HG02678 (cell line): ENCODE data around the gene INCA1.

Experiments
- ATAC-seq: cut with Tn5 transposase; IDR thresholded peaks from one replicate; pipeline ENCODE4 v1.9.1; 2021; ENCODE audit warnings: mild to moderate bottlenecking, moderate library complexity; ENCODE audit not compliant: unreplicated experiment

Gene INCA1

DNA sequence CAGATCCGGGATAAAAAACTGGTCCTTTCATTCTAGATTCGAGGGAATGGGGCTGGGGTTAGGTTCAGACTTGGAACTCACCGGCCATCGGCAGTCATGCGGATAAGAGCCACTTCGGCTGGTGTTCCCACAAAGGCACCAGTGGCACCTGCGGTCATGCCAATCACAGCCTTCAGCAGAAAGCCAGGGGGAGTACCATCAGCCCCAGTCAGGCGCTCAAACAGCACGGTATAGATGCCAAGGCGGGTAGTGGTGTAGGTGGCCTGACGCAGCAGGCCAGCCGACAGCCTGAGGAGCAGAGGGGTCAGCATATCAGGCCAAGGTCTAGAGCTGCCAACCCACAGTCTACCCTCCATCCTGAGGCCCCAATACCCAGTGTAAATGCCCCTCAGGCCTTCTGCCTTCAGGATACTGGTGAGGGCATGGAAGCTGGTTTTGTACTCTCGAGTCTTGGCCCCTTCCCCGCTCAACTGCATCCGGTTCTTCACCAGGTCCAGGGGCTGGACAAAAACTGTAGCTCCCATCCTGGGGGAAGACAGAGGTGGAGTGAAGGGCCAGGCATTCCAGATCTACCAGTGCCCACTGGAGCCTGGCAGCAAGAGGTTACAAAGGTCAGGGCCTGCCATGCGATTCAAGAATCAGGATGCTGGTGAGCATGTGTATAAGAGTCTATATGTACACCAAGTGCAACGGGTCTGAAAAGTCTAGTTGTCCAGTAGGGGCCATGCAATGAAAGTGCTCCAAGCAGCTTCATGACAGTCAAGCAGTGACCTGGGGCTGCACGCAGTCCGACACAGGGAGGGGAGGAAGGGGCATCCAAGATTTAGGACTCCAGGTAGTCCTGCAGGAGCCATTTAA is 58.4 kb downstream of the INCA1 start:
- no peak for ATAC-seq
